D721Med (cell line): ENCODE measurements around the gene PDE6H.

Experiments
- DNase-seq: peaks from one replicate; pipeline ENCODE4 v3.0.0; 2011; ENCODE audit warnings: low spot score; ENCODE audit not compliant: insufficient read length
- FAIRE-seq: peaks from 2 replicates; lab custom pipeline; 2011; peaks lifted over from hg19 to GRCh38; lab: Jason Lieb, UNC
- TF ChIP-seq, protein P1 (sequence below): IDR thresholded peaks from 2 replicates; pipeline ENCODE4 v1.5.1; 2012; ENCODE audit warnings: mild to moderate bottlenecking, control low read depth; ENCODE audit not compliant: insufficient read depth; ENCODE audit errors: missing control alignments

The PDE6H gene

DNA sequence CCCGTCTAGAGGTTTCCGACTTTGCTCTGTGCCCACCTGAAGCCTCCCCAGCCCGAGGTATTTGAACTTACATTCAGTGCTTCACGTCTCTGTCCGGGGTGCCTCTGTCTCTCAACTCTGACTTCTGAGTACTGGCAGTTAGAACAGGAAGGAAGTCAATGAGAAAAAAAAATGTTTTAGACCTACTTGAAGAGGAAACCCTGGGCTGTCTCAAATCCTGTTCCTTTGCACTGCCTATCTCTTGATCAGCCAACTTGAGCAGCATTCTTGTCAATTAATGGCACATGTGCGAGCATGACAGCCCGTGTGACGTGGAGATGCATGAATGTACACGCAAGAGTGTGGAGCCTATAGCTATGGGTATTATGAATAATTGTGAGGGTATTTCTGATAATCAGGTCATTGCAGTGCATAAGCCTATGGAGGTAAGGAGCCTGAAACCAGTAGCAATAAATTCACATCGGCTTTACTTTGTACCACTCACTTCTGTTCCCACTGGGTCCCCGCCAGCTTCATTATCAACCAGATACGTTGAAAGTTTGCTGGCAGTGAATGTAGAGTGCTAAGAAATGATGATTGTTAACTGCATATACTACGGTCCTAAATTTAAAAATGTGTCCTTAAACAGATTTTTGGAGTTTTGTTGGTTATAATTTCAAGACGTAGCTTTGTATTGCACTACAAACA lies 11.2 kb upstream of the PDE6H start, which contains the start of gene ARHGDIB:
Gene ARHGDIB, minus strand, starts transcription at position 136 of the 687 bp plus-strand sequence. CDS start 10,889 bp downstream, outside the sequence.
- DNase-seq (no peak), FAIRE-seq (no peak)
- TF ChIP-seq, protein P1, sequence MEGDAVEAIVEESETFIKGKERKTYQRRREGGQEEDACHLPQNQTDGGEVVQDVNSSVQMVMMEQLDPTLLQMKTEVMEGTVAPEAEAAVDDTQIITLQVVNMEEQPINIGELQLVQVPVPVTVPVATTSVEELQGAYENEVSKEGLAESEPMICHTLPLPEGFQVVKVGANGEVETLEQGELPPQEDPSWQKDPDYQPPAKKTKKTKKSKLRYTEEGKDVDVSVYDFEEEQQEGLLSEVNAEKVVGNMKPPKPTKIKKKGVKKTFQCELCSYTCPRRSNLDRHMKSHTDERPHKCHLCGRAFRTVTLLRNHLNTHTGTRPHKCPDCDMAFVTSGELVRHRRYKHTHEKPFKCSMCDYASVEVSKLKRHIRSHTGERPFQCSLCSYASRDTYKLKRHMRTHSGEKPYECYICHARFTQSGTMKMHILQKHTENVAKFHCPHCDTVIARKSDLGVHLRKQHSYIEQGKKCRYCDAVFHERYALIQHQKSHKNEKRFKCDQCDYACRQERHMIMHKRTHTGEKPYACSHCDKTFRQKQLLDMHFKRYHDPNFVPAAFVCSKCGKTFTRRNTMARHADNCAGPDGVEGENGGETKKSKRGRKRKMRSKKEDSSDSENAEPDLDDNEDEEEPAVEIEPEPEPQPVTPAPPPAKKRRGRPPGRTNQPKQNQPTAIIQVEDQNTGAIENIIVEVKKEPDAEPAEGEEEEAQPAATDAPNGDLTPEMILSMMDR: no peak

DNA sequence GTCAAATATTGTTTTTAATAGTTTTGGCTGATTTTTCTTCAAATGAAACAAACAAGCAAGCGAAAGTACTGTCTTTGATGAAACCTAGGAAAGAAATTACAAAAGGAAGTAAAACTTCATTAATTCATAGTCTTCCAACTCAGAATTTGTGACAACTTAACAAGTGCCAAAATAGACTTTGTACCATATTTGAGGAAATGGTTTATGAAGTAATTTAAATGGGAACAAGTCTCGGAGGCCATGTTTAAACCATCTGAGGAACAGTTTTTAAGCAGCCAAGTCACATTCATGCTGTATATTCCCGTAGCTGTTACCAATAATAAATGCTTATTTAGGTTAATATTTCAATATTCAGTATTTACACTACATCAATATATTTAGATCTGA lies 10.7 kb upstream of the PDE6H start:
- no peak for DNase-seq
- no peak for FAIRE-seq
- TF ChIP-seq, protein P1: no peak

DNA sequence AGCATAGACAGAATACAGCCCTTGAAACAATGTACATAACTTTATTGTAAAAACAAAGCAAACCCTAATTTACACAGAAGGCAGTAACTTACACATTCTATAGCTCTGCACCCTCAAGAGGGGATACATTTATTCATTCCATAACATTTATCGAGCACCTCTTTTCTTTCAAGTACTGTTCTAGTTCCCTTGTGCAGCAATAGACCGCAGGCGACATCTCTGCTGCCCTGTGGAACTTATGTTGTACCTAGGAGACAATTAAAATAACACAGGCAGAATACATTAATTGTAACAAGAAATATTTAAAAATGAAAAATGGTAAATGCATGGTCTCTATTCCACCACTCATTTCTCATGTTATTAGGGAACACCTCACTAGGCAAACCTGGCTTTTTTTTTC lies 10.0 kb upstream of the PDE6H start:
- FAIRE-seq (no peak), DNase-seq (no peak)
- TF ChIP-seq, protein P1: no peak

GRCh38 chr12:14963520-14963919 lies 9.3 kb upstream of the PDE6H start:
- no peak for FAIRE-seq
- DNase-seq: no peak
- TF ChIP-seq, protein P1: no peak

DNA sequence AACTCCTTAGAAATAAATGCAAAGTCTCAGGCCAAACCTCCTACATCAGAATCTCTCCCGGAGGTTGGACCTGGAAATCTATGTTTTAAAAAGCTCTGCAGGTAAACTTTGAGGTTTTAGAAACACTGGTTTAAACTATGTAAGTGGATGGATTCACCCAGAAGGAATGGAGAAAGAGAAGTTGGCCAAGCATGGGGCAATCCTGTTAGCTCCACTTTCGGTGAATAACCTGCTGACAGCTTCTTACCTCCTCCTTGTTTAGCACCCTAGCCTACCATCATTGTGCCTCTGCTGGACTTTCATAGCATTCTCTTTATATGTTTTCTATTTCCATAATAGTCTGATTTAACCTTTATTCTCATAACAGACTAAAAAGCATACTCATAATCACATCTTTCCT lies 8.4 kb upstream of the PDE6H start:
- no peak for FAIRE-seq
- TF ChIP-seq, protein P1: no peak
- DNase-seq: no peak

- FAIRE-seq: no peak
- TF ChIP-seq, protein P1: no peak
Observed at GRCh38 chr12:14965221-14965620, 7.6 kb upstream of the PDE6H start.

GRCh38 chr12:14968478-14968877 lies 4.4 kb upstream of the PDE6H start:
- TF ChIP-seq, protein P1: no peak

More at GRCh38 chr12:14965221-14965620, 7.6 kb upstream of the PDE6H start:
- no peak for DNase-seq

More at GRCh38 chr12:14968478-14968877, 4.4 kb upstream of the PDE6H start:
- peak; percentile 93 for FAIRE-seq
- no peak for DNase-seq
